ENCODE results near the gene MAML2. TPM values are rescaled to one million over a fixed set of nuclear protein-coding genes. Genes with fewer than 3 reads are reported as not detected.

Gene MAML2
- polyA plus RNA-seq, 1 of the 3 experiments (the other 2 are of a cell fraction): 20.1 TPM

- Histone ChIP-seq H3K9me3 (no peaks in the 10 kb centered on the region), H3F3A (replicated peaks; ENCODE audit: insufficient read depth) (peaks cover 60% of the 10 kb centered on the region), H3K9ac (peak overlapping the region; percentile 52), H3K9me2 (no peaks in the 10 kb centered on the region), H3K36me3 (replicated peaks in 1 of 2; ENCODE audit: control insufficient read depth in 1 of 2, insufficient read depth in 2 of 2, low read length in 1 of 2) (peaks cover 2 to 18% of the 10 kb centered on the region in 2 experiments), H3K27me3 (ENCODE audit: insufficient read depth) (no peaks in the 10 kb centered on the region), H3K79me2 (ENCODE audit: insufficient read depth) (peaks cover 100% of the 10 kb centered on the region), H3K27ac (ENCODE audit: low read depth in 2 of 2, low read length in 1 of 2) (peak overlapping the region; percentile 41 to 65), H3K4me2 (peak overlapping the region; percentile 61), H3K4me3 (ENCODE audit: low read depth in 2 of 2, low read length in 1 of 2) (peak overlapping the region in 1 of 2 experiments; percentile 36; a peak in 2 of 4 replicates), H3K4me1 (ENCODE audit: control insufficient read depth in 1 of 2, insufficient read depth in 2 of 2, low read depth in 1 of 2, low read length in 1 of 2) (peaks cover 0 to 49% of the 10 kb centered on the region in 2 experiments), H2AFZ (ENCODE audit: low read depth) (0 out of 2 replicates have a peak overlapping the region, but pooled peaks have one; percentile 19), H4K20me1 (ENCODE audit: insufficient read depth) (no peaks in the 10 kb centered on the region; the same call in 1 of the 2 replicates)
- CTCF ChIA-PET: interaction anchor here (0.7 to 1.5 kb wide), 2 partner anchors 13 to 15 kb away, joined by 3 to 7 read pairs; partner anchors contain the start of gene MAML2
- POLR2A ChIA-PET: no interaction called here
- no peak for DNase-seq
- WGBS (ENCODE audit: low lambda C conversion rate): 31% methylated on average over 8 of the region's 8 CpGs
- TF ChIP-seq POLR2AphosphoS5 (IDR thresholded peaks at IDR 0.05; ENCODE audit: low read depth, low read length): no peak
- no peak for TF ChIP-seq ZBTB33 (IDR thresholded peaks at IDR 0.05; ENCODE audit: borderline replicate concordance, low read depth)
- no peak for TF ChIP-seq RXRA (IDR thresholded peaks at IDR 0.05; ENCODE audit: borderline replicate concordance, low read depth)
- TF ChIP-seq RAD21 (IDR thresholded peaks at IDR 0.05; ENCODE audit: low read length): no peak
- TF ChIP-seq RFX5 (IDR thresholded peaks at IDR 0.05; ENCODE audit: low read length): no peak
- no peak for TF ChIP-seq USF2 (IDR thresholded peaks at IDR 0.05; ENCODE audit: borderline replicate concordance, low read depth, low read length)
- 0 out of 2 replicates have a peak, but pooled peaks have one; percentile 12 for TF ChIP-seq TCF12 (IDR thresholded peaks at IDR 0.05)
- no peak for TF ChIP-seq GATA2 (CRISPR knock-in tag; IDR thresholded peaks at IDR 0.05)
- TF ChIP-seq FOXM1 (IDR thresholded peaks at IDR 0.05; ENCODE audit: low read depth): no peak
- no peak for TF ChIP-seq FOXJ3 (CRISPR knock-in tag; IDR thresholded peaks at IDR 0.05)
- TF ChIP-seq EP300 (IDR thresholded peaks at IDR 0.05; ENCODE audit: borderline replicate concordance in 1 of 2, low read depth in 1 of 2, low read length in 1 of 2): peak in 1 of 2 experiments; percentile 27; a peak in 1 of 4 replicates
- TF ChIP-seq TEAD4 (IDR thresholded peaks at IDR 0.05; ENCODE audit: borderline replicate concordance, insufficient read depth): no peak
- TF ChIP-seq EZH2phosphoT487 (IDR thresholded peaks at IDR 0.05; ENCODE audit: borderline replicate concordance, low read depth): no peak
- TF ChIP-seq NFIC (IDR thresholded peaks at IDR 0.05; ENCODE audit: borderline replicate concordance): peak; percentile 52
- no peak for TF ChIP-seq IRF3 (IDR thresholded peaks at IDR 0.05; ENCODE audit: low read depth, low read length)
These were observed 14.5 kb downstream of the MAML2 start for GRCh38 chr11:96328395-96329010.

All from SK-N-SH (cell line).